A549 (cell line): Measurements from ENCODE around the gene GPX4. TPM values are rescaled to one million over a fixed set of nuclear protein-coding genes. Genes with fewer than 3 reads are reported as not detected.
A peak's percentile ranks its signal among the peaks of the same experiment; 100 is the strongest.

Experiments used
- ATAC-seq, 2 experiments: fragments of 200-7000 bp in 1 of 2; fragments of >200 bp in 1 of 2; cut with Nextera tagmentation in 1 of 2; cut with Tn5 transposase in 1 of 2; 3 replicates each; pipeline versions ENCODE4 v1.8.0 to v1.9.1; 2018 to 2020; ENCODE audit warnings: mild to moderate bottlenecking in 1 of 2, moderate library complexity in 1 of 2
- CTCF ChIA-PET: fragments of 300-600 bp; sonication (Branson Sonifier 250); formaldehyde crosslinking; extraction: SDS; loops from one replicate; lab custom pipeline; 2021; ENCODE audit warnings: antibody characterized with exemption, inconsistent platforms; lab: Yijun Ruan, JAX
- POLR2A ChIA-PET: fragments of 350-600 bp; formaldehyde crosslinking; extraction: SDS; loops from one replicate; lab custom pipeline; 2021; ENCODE audit warnings: antibody characterized with exemption, inconsistent platforms; lab: Yijun Ruan, JAX
- DNase-seq, 2 experiments: peaks; one replicate each; pipeline versions ENCODE4 v3.0.0 to v3.0.0-alpha.2; 2011 to 2016; ENCODE audit warnings: low read depth in 1 of 2, low spot score in 1 of 2
- FAIRE-seq: peaks from 2 replicates; lab custom pipeline; 2011; peaks lifted over from hg19 to GRCh38; lab: Jason Lieb, UNC
- H3K27ac ChIP-seq, 2 experiments: fragments of >200 bp; sonication (Bioruptor Twin); formaldehyde crosslinking; 3 replicates each; pipeline ENCODE4 v1.5.1; 2016 to 2017
- H3K4me1 ChIP-seq: fragments of >200 bp; sonication (Bioruptor Twin); formaldehyde crosslinking; 3 replicates; pipeline ENCODE4 v1.6.1; 2016
- H3K4me2 ChIP-seq: fragments of >200 bp; sonication (Bioruptor Twin); formaldehyde crosslinking; 3 replicates; pipeline ENCODE4 v1.6.1; 2016
- H3K4me3 ChIP-seq: fragments of >200 bp; sonication (Bioruptor Twin); formaldehyde crosslinking; 3 replicates; pipeline ENCODE4 v1.5.1; 2016
- H3K9me3 ChIP-seq: fragments of >200 bp; sonication (Bioruptor Twin); formaldehyde crosslinking; 3 replicates; pipeline ENCODE4 v1.6.1; 2016
- BCL3 ChIP-seq: fragments of >200 bp; sonication (Bioruptor Twin); formaldehyde crosslinking; IDR thresholded peaks from 3 replicates; pipeline ENCODE4 v1.6.1; 2016
- BHLHE40 ChIP-seq: IDR thresholded peaks from 2 replicates; pipeline ENCODE4 v1.6.1; 2012; ENCODE audit warnings: low read depth, low read length, inconsistent platforms
- E2F6 ChIP-seq: IDR thresholded peaks from 2 replicates; pipeline ENCODE4 v1.6.1; 2012; ENCODE audit warnings: low read depth, borderline replicate concordance
- EHF ChIP-seq: fragments of 250-450 bp; sonication (Bioruptor Pico); IDR thresholded peaks from 2 replicates; pipeline ENCODE4 v1.5.0; 2020; ENCODE audit warnings: mild to moderate bottlenecking
- EHMT2 ChIP-seq: fragments of 200-600 bp; sonication (generic); IDR thresholded peaks from 2 replicates; pipeline ENCODE4 v1.6.1; 2016; ENCODE audit warnings: antibody characterized with exemption, low read depth, mild to moderate bottlenecking, moderate library complexity
- EP300 ChIP-seq, 2 experiments: fragments of >200 bp; sonication (Bioruptor Twin); formaldehyde crosslinking; IDR thresholded peaks; 2 replicates in 1 of 2; 3 replicates in 1 of 2; pipeline ENCODE4 v1.6.1; 2016 to 2017
- ESRRA ChIP-seq: fragments of 150-350 bp; IDR thresholded peaks from 2 replicates; pipeline ENCODE4 v1.6.1; 2014; ENCODE audit warnings: mild to moderate bottlenecking, low read length, borderline replicate concordance
- FOSB ChIP-seq: fragments of 250-450 bp; sonication (Bioruptor Pico); IDR thresholded peaks from 2 replicates; pipeline ENCODE4 v1.5.0; 2020; ENCODE audit warnings: mild to moderate bottlenecking, moderate library complexity
- FOXS1 ChIP-seq: fragments of 250-450 bp; sonication (Bioruptor Pico); IDR thresholded peaks from 2 replicates; pipeline ENCODE4 v1.5.0; 2020; ENCODE audit warnings: mild to moderate bottlenecking, moderate library complexity
- HEYL ChIP-seq: fragments of 250-450 bp; sonication (Bioruptor Pico); IDR thresholded peaks from 2 replicates; pipeline ENCODE4 v1.8.0; 2021; ENCODE audit warnings: mild to moderate bottlenecking, moderate library complexity
- HOXB13 ChIP-seq: fragments of 250-450 bp; sonication (Bioruptor Pico); IDR thresholded peaks from 2 replicates; pipeline ENCODE4 v1.5.0; 2020; ENCODE audit warnings: low read depth, mild to moderate bottlenecking, moderate library complexity
- JUN ChIP-seq, 2 experiments: fragments of >200 bp; sonication (Bioruptor Twin); formaldehyde crosslinking; IDR thresholded peaks; 2 replicates in 1 of 2; 3 replicates in 1 of 2; pipeline ENCODE4 v1.6.1; 2016 to 2017
- KDM1A ChIP-seq: fragments of 200-600 bp; sonication (generic); IDR thresholded peaks from 2 replicates; pipeline ENCODE4 v1.6.1; 2016; ENCODE audit warnings: low read depth, mild to moderate bottlenecking
- KDM5A ChIP-seq: fragments of 200-600 bp; sonication (generic); IDR thresholded peaks from 2 replicates; pipeline ENCODE4 v1.6.1; 2016; ENCODE audit warnings: antibody characterized with exemption, mild to moderate bottlenecking
- NR3C1 ChIP-seq: fragments of >200 bp; sonication (Bioruptor Twin); formaldehyde crosslinking; IDR thresholded peaks from 3 replicates; pipeline ENCODE4 v1.6.1; 2017
- PHF8 ChIP-seq: fragments of 200-600 bp; sonication (generic); IDR thresholded peaks from 2 replicates; pipeline ENCODE4 v1.6.1; 2016; ENCODE audit warnings: low read depth, mild to moderate bottlenecking, antibody characterized with exemption, moderate library complexity, borderline replicate concordance
- POLR2A ChIP-seq: IDR thresholded peaks from 2 replicates; pipeline ENCODE4 v1.6.1; 2012; ENCODE audit warnings: mild to moderate bottlenecking, low read length
- RAD21 ChIP-seq, 2 experiments: fragments of >200 bp in 1 of 2; sonication (Bioruptor Twin) in 1 of 2; formaldehyde crosslinking in 1 of 2; IDR thresholded peaks in 1 of 2; conservative IDR thresholded peaks in 1 of 2; 2 replicates in 1 of 2; 3 replicates in 1 of 2; pipeline ENCODE4 v1.6.1; 2012 to 2018; ENCODE audit warnings: inconsistent platforms in 1 of 2
- RCOR1 ChIP-seq: fragments of 150-350 bp; IDR thresholded peaks from 2 replicates; pipeline ENCODE4 v1.6.1; 2014; ENCODE audit warnings: antibody characterized with exemption, low read length, low read depth
- RFX5 ChIP-seq: fragments of 450-650 bp; IDR thresholded peaks from 2 replicates; pipeline ENCODE4 v1.7.1; 2014; ENCODE audit warnings: antibody characterized with exemption, mild to moderate bottlenecking, moderate library complexity
- TP53 ChIP-seq: fragments of 250-450 bp; sonication (Bioruptor Pico); IDR thresholded peaks from 2 replicates; pipeline ENCODE4 v1.5.0; 2021; ENCODE audit warnings: mild to moderate bottlenecking, moderate library complexity
- ZC3H11A ChIP-seq: fragments of 450-650 bp; IDR thresholded peaks from 2 replicates; pipeline ENCODE4 v1.6.1; 2014; ENCODE audit warnings: antibody characterized with exemption, mild to moderate bottlenecking
- WGBS: methylation state at CpG from one replicate; pipeline ENCODE4 v1.1.6; 2017; ENCODE audit errors: missing lambda C conversion rate; 5-methylcytosine and 5-hydroxymethylcytosine counted together
- polyA minus RNA-seq: library from RNA; depleted of rRNA, polyadenylated mRNA; stranded (reverse); fragments of >200 nt; gene quantifications from 2 replicates; pipeline ENCODE4 v1.2.3, GENCODE V29; 2011; rRNA and poly(A)+ RNA removed
- polyA plus RNA-seq, 4 experiments: library from polyadenylated mRNA; depleted of rRNA in 3 of 4; stranded (reverse); fragments of >200 nt; fragmentation: RNase III in 1 of 4; extraction: RNeasy Plus Mini Kit Qiagen cat#74134 plus additional on column Dnase treatment in 1 of 4; gene quantifications; 2 replicates in 3 of 4; 3 replicates in 1 of 4; pipeline ENCODE4 v1.2.3, GENCODE V29; 2011 to 2017
- TF ChIP-seq, protein P1 (sequence below): fragments of >200 bp; sonication (Bioruptor Twin); formaldehyde crosslinking; IDR thresholded peaks from 2 replicates; pipeline ENCODE4 v1.6.1; 2016
- TF ChIP-seq, protein P2 (sequence below): fragments of 250-450 bp; sonication (Bioruptor Pico); IDR thresholded peaks from 2 replicates; pipeline ENCODE4 v1.5.0; 2021; ENCODE audit warnings: mild to moderate bottlenecking, moderate library complexity, borderline replicate concordance
- TF ChIP-seq, protein P3 (sequence below): fragments of 200-600 bp; sonication (generic); IDR thresholded peaks from 2 replicates; pipeline ENCODE4 v1.6.1; 2016; ENCODE audit warnings: antibody characterized with exemption, mild to moderate bottlenecking, moderate library complexity
- TF ChIP-seq, protein P4 (sequence below): IDR thresholded peaks from 2 replicates; pipeline ENCODE4 v1.6.1; 2012

GPX4 gene
- polyA plus RNA-seq (2011; rRNA removed), result 223 and 248 TPM in 2 replicates
- polyA plus RNA-seq (2012; cell fraction: cytosol; rRNA removed), result 768 and 819 TPM in 2 replicates
- polyA plus RNA-seq (2012; cell fraction: nucleus; rRNA removed), result 378 and 395 TPM in 2 replicates
- 370 to 402 TPM (median 394 TPM) in 3 replicates for polyA plus RNA-seq (2017; fragmentation: RNase III; extraction: RNeasy Plus Mini Kit Qiagen cat#74134 plus additional on column Dnase treatment)
- 180 and 195 TPM in 2 replicates for polyA minus RNA-seq

- TF ChIP-seq, protein P1, sequence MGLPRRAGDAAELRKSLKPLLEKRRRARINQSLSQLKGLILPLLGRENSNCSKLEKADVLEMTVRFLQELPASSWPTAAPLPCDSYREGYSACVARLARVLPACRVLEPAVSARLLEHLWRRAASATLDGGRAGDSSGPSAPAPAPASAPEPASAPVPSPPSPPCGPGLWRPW, result no peak
- TF ChIP-seq RAD21 (conservative IDR thresholded peaks at IDR 0.05 in 1 of 2, IDR thresholded peaks at IDR 0.05 in 1 of 2) (no peak), JUN (IDR thresholded peaks at IDR 0.05) (peak in 1 of 2 experiments; percentile 69; a peak in 3 of 5 replicates), FOSB (CRISPR knock-in tag) (no peak), NR3C1 (no peak), BCL3 (0 out of 3 replicates have a peak, but pooled peaks have one; percentile 51), BHLHE40 (no peak), PHF8 (peak; percentile 57), FOXS1 (CRISPR knock-in tag) (no peak), EHMT2 (no peak), EHF (CRISPR knock-in tag) (no peak), ESRRA (no peak), EP300 (IDR thresholded peaks at IDR 0.05) (no peak), KDM1A (no peak), HEYL (CRISPR knock-in tag) (no peak), E2F6 (peak; percentile 30; the same call in 1 of the 2 replicates), POLR2A (peak; percentile 86), KDM5A (no peak), HOXB13 (CRISPR knock-in tag) (no peak), RFX5 (peak; percentile 60; the same call in 1 of the 2 replicates), TP53 (CRISPR knock-in tag) (no peak), ZC3H11A (no peak), RCOR1 (no peak)
- TF ChIP-seq, protein P2, sequence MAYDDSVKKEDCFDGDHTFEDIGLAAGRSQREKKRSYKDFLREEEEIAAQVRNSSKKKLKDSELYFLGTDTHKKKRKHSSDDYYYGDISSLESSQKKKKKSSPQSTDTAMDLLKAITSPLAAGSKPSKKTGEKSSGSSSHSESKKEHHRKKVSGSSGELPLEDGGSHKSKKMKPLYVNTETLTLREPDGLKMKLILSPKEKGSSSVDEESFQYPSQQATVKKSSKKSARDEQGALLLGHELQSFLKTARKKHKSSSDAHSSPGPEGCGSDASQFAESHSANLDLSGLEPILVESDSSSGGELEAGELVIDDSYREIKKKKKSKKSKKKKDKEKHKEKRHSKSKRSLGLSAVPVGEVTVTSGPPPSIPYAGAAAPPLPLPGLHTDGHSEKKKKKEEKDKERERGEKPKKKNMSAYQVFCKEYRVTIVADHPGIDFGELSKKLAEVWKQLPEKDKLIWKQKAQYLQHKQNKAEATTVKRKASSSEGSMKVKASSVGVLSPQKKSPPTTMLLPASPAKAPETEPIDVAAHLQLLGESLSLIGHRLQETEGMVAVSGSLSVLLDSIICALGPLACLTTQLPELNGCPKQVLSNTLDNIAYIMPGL, result no peak
- TF ChIP-seq, protein P3, sequence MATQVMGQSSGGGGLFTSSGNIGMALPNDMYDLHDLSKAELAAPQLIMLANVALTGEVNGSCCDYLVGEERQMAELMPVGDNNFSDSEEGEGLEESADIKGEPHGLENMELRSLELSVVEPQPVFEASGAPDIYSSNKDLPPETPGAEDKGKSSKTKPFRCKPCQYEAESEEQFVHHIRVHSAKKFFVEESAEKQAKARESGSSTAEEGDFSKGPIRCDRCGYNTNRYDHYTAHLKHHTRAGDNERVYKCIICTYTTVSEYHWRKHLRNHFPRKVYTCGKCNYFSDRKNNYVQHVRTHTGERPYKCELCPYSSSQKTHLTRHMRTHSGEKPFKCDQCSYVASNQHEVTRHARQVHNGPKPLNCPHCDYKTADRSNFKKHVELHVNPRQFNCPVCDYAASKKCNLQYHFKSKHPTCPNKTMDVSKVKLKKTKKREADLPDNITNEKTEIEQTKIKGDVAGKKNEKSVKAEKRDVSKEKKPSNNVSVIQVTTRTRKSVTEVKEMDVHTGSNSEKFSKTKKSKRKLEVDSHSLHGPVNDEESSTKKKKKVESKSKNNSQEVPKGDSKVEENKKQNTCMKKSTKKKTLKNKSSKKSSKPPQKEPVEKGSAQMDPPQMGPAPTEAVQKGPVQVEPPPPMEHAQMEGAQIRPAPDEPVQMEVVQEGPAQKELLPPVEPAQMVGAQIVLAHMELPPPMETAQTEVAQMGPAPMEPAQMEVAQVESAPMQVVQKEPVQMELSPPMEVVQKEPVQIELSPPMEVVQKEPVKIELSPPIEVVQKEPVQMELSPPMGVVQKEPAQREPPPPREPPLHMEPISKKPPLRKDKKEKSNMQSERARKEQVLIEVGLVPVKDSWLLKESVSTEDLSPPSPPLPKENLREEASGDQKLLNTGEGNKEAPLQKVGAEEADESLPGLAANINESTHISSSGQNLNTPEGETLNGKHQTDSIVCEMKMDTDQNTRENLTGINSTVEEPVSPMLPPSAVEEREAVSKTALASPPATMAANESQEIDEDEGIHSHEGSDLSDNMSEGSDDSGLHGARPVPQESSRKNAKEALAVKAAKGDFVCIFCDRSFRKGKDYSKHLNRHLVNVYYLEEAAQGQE, result no peak
- TF ChIP-seq, protein P4, sequence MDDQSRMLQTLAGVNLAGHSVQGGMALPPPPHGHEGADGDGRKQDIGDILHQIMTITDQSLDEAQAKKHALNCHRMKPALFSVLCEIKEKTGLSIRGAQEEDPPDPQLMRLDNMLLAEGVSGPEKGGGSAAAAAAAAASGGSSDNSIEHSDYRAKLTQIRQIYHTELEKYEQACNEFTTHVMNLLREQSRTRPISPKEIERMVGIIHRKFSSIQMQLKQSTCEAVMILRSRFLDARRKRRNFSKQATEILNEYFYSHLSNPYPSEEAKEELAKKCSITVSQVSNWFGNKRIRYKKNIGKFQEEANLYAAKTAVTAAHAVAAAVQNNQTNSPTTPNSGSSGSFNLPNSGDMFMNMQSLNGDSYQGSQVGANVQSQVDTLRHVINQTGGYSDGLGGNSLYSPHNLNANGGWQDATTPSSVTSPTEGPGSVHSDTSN, result peak; percentile 45
- TF ChIP-seq, all 56 proteins: peak for 7
- 0% methylated on average over 15 of the region's 75 CpGs for WGBS
- ATAC-seq (peak; percentile 63 to 79), DNase-seq (peak; percentile 89 to 99), FAIRE-seq (no peak)
- ChIA-PET CTCF (interaction anchor here (0.6 kb wide), 1 partner anchor 54 kb away, joined by 3 read pairs; no protein-coding TSS in a partner anchor), POLR2A (interaction anchor here (0.8 to 1.4 kb wide), 6 partner anchors 8 to 83 kb away, joined by 3 to 4 read pairs (median 4); partner anchors contain the start of genes POLR2E and TMEM259)
- peaks cover 57% of the 10 kb centered on the region for H3K4me1 ChIP-seq
- H3K9me3 ChIP-seq, result peaks cover 13% of the 10 kb centered on the region
- peak within 1 kb of the TSS; percentile 92 to 100 for H3K27ac ChIP-seq
- H3K4me2 ChIP-seq, result peak within 1 kb of the TSS; percentile 84
- H3K4me3 ChIP-seq, result peak within 1 kb of the TSS; percentile 70
Observed at GRCh38 chr19:1103708-1104310, at the start of gene GPX4. Gene GPX4, plus strand, starts transcription at chr19:1103994. Its CDS starts 50 bp downstream, at chr19:1104044.
